Measurements from ENCODE around the gene LOXL1.

- TF ChIP-seq CTCF (conservative IDR thresholded peaks at IDR 0.05; ENCODE audit: low read depth, low read length): peak; percentile 85
- no peak for TF ChIP-seq EZH2 (IDR thresholded peaks at IDR 0.05; ENCODE audit: borderline replicate concordance, low read depth, low read length, poor library complexity, severe bottlenecking)
Observed at GRCh38 chr15:73950831-73951561, 24.7 kb downstream of the LOXL1 start.

Data from A673 (cell line).